ENCODE results near the gene FCHSD2. TPM values are rescaled to one million over a fixed set of nuclear protein-coding genes. Genes with fewer than 3 reads are reported as not detected.

FCHSD2 gene
- total and polyA plus RNA-seq, 4 donors, result 14.7 to 41.6 (median 32.6) TPM

GRCh38 chr11:73176874-73177155 lies 34.7 kb upstream of the FCHSD2 start:
- Histone ChIP-seq H3K36me3 (ENCODE audit: control insufficient read depth in 4 of 4, insufficient read depth in 4 of 4, low read length in 4 of 4) (no peaks in the 10 kb centered on the region), H3K9me3 (ENCODE audit: control insufficient read depth in 4 of 4, insufficient read depth in 3 of 4, low read length in 3 of 4) (no peaks in the 10 kb centered on the region), H3K4me1 (ENCODE audit: control insufficient read depth in 5 of 5, insufficient read depth in 5 of 5, low read length in 5 of 5) (peaks cover 5 to 21% (median 8%) of the 10 kb centered on the region in 5 donors), H3K9ac (ENCODE audit: insufficient read depth in 1 of 2, low read length in 2 of 2) (no peak overlapping the region), H3K27ac (ENCODE audit: low read depth in 1 of 2, low read length in 1 of 2) (peak overlapping the region; percentile 73 to 77), H3K27me3 (ENCODE audit: control insufficient read depth in 3 of 3, insufficient read depth in 3 of 3, low read length in 2 of 3) (no peaks in the 10 kb centered on the region), H3K4me3 (no peak overlapping the region)
- DNase-seq (no peak), ATAC-seq (ENCODE audit: insufficient read depth, low FRiP score) (no peak)
- WGBS, 2 donors, result 88 to 100% methylated on average over 1 of the region's 1 CpG
- no peak for TF ChIP-seq CTCF (IDR thresholded peaks at IDR 0.05; ENCODE audit: control extremely low read depth, extremely low read depth)

- no peaks in the 10 kb centered on the region for H3K36me3 ChIP-seq (ENCODE audit: control insufficient read depth in 4 of 4, insufficient read depth in 4 of 4, low read length in 4 of 4)
- H3K4me1 ChIP-seq (ENCODE audit: control insufficient read depth in 5 of 5, insufficient read depth in 5 of 5, low read length in 5 of 5), result peaks cover 5 to 21% (median 8%) of the 10 kb centered on the region in 5 donors
- DNase-seq, result no peak
- no peak for ATAC-seq (ENCODE audit: insufficient read depth, low FRiP score)
- TF ChIP-seq CTCF (IDR thresholded peaks at IDR 0.05; ENCODE audit: control extremely low read depth, extremely low read depth), result no peak
- WGBS, 2 donors, result 89 to 95% methylated on average over 5 of the region's 5 CpGs
- no peak overlapping the region for H3K9ac ChIP-seq (ENCODE audit: insufficient read depth in 1 of 2, low read length in 2 of 2)
- peak overlapping the region; percentile 58 to 77 for H3K27ac ChIP-seq (ENCODE audit: low read depth in 1 of 2, low read length in 1 of 2)
- no peaks in the 10 kb centered on the region for H3K27me3 ChIP-seq (ENCODE audit: control insufficient read depth in 3 of 3, insufficient read depth in 3 of 3, low read length in 2 of 3)
- H3K4me3 ChIP-seq, result no peak overlapping the region
- no peaks in the 10 kb centered on the region for H3K9me3 ChIP-seq (ENCODE audit: control insufficient read depth in 4 of 4, insufficient read depth in 3 of 4, low read length in 3 of 4)
Observed at GRCh38 chr11:73176145-73176873, 34.2 kb upstream of the FCHSD2 start.

GRCh38 chr11:73175551-73176144 lies 33.5 kb upstream of the FCHSD2 start:
- Histone ChIP-seq H3K9me3 (ENCODE audit: control insufficient read depth in 4 of 4, insufficient read depth in 3 of 4, low read length in 3 of 4) (no peaks in the 10 kb centered on the region), H3K36me3 (ENCODE audit: control insufficient read depth in 4 of 4, insufficient read depth in 4 of 4, low read length in 4 of 4) (no peaks in the 10 kb centered on the region), H3K4me1 (ENCODE audit: control insufficient read depth in 5 of 5, insufficient read depth in 5 of 5, low read length in 5 of 5) (peaks cover 5 to 21% (median 8%) of the 10 kb centered on the region in 5 donors), H3K9ac (ENCODE audit: insufficient read depth in 1 of 2, low read length in 2 of 2) (no peak overlapping the region), H3K4me3 (no peak overlapping the region), H3K27me3 (ENCODE audit: control insufficient read depth in 3 of 3, insufficient read depth in 3 of 3, low read length in 2 of 3) (no peaks in the 10 kb centered on the region), H3K27ac (ENCODE audit: low read depth in 1 of 2, low read length in 1 of 2) (peak overlapping the region; percentile 58)
- TF ChIP-seq CTCF (IDR thresholded peaks at IDR 0.05; ENCODE audit: control extremely low read depth, extremely low read depth), result no peak
- ATAC-seq (ENCODE audit: insufficient read depth, low FRiP score), result no peak
- 68 to 72% methylated on average over 5 of the region's 5 CpGs for WGBS, 2 donors
- no peak for DNase-seq
